Coronary artery (tissue), 2 donors: ENCODE data around the gene RFPL3.

Experiments
- DNase-seq: peaks from one replicate; pipeline ENCODE4 v3.0.0-alpha.2; 2017; ENCODE audit warnings: low spot score
- H3K27ac ChIP-seq, 2 donors: fragments of 200-600 bp; sonication (generic); one replicate each; pipeline ENCODE4 v1.5.1; 2016 to 2019
- H3K4me3 ChIP-seq: fragments of 200-600 bp; sonication (generic); 2 replicates; pipeline ENCODE4 v1.5.1; 2016; ENCODE audit warnings: mild to moderate bottlenecking, moderate library complexity
- TF ChIP-seq, protein P1 (sequence below): fragments of 200-600 bp; sonication (generic); IDR thresholded peaks from one replicate; pipeline ENCODE4 v1.5.1; 2019; ENCODE audit warnings: antibody characterized with exemption

The RFPL3 gene

GRCh38 chr22:32395107-32395506 lies 37.4 kb downstream of the RFPL3 start:
- H3K4me3 ChIP-seq = no peak overlapping the region
- TF ChIP-seq, protein P1, sequence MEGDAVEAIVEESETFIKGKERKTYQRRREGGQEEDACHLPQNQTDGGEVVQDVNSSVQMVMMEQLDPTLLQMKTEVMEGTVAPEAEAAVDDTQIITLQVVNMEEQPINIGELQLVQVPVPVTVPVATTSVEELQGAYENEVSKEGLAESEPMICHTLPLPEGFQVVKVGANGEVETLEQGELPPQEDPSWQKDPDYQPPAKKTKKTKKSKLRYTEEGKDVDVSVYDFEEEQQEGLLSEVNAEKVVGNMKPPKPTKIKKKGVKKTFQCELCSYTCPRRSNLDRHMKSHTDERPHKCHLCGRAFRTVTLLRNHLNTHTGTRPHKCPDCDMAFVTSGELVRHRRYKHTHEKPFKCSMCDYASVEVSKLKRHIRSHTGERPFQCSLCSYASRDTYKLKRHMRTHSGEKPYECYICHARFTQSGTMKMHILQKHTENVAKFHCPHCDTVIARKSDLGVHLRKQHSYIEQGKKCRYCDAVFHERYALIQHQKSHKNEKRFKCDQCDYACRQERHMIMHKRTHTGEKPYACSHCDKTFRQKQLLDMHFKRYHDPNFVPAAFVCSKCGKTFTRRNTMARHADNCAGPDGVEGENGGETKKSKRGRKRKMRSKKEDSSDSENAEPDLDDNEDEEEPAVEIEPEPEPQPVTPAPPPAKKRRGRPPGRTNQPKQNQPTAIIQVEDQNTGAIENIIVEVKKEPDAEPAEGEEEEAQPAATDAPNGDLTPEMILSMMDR = no peak
- no peak for DNase-seq
- H3K27ac ChIP-seq = no peak overlapping the region

GRCh38 chr22:32396255-32396654 lies 38.6 kb downstream of the RFPL3 start:
- TF ChIP-seq, protein P1 = no peak

DNA sequence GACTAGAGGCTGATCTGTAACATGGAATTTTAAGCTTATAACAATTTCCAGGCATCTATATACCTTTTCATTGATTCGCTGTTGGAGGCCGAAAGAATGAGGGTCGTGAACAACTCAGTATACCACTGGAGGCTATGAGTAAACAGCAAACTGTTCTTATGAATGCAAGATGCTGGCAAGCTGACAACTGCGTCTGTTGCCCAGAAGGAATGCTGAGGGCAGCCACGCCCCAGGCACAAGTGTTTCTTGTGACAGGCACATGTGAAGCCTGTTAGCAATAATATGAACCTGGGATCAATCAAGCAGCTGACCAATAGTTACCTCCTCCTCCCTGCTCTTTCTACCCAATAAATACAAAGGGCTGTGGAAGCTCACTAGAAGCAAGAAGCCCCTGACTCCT lies 39.1 kb downstream of the RFPL3 start:
- H3K27ac ChIP-seq = no peak overlapping the region
- no peak for DNase-seq
- TF ChIP-seq, protein P1 = no peak
- no peak overlapping the region for H3K4me3 ChIP-seq

More at GRCh38 chr22:32396255-32396654, 38.6 kb downstream of the RFPL3 start:
- no peak overlapping the region for H3K27ac ChIP-seq
- DNase-seq = no peak
- H3K4me3 ChIP-seq = no peak overlapping the region

DNA sequence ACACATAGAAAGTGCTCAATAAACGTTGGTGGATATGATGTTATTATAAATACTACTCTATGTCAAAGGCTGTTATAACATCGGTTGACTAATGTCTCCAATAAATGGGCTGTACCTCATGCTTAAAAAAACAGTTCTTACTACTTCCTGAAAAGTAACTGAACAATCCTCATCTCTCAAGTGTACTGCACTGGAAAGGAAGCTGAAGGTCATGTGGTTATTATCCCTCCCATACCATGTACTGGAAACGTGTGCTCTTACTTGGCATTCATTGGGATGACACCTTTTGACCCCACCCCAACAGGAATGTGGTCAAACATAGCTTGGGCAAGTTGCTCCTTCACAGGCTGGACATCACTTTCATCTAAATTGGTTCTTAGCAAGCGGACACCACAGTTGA lies 43.8 kb downstream of the RFPL3 start:
- TF ChIP-seq, protein P1 = no peak
- Histone ChIP-seq H3K27ac (no peak overlapping the region), H3K4me3 (no peak overlapping the region)
- DNase-seq = no peak

GRCh38 chr22:32404021-32404420 lies 46.4 kb downstream of the RFPL3 start:
- TF ChIP-seq, protein P1 = no peak
- H3K4me3 ChIP-seq = no peak overlapping the region
- no peak overlapping the region for H3K27ac ChIP-seq
- DNase-seq = no peak

GRCh38 chr22:32407312-32407711 lies 49.6 kb downstream of the RFPL3 start:
- no peak overlapping the region for H3K4me3 ChIP-seq
- DNase-seq = no peak
- H3K27ac ChIP-seq = no peak overlapping the region
- TF ChIP-seq, protein P1 = no peak

DNA sequence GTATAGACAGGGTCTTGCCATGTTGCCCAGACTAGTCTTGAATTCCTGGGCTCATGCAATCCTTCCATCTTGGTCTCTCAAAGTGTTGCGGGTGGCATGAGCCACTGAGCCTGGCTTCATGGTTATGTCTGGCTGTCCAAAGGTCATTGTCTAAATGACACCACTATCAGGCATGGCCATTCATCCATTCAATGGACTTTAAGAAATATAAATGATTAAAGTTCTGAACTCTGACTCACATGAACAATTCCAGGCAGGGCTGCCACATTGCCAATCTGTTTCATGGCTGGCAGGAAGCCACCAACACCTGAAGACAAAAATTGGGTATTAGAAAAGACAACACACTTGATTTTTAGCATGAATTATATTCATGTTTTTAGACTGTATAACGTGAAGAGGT lies 50.3 kb downstream of the RFPL3 start:
- no peak overlapping the region for H3K4me3 ChIP-seq
- no peak overlapping the region for H3K27ac ChIP-seq
- TF ChIP-seq, protein P1 = no peak
- no peak for DNase-seq
